Retinal pigment epithelial cell (primary cell): ENCODE measurements around the gene CLDN18.

Source experiments
- DNase-seq: peaks from one replicate; pipeline ENCODE4 v3.0.0-alpha.2; 2010; ENCODE audit warnings: low read depth
- H3K4me3 ChIP-seq: 2 replicates; pipeline ENCODE4 v1.5.1; 2011; ENCODE audit warnings: mild to moderate bottlenecking, low read length, control low read depth, moderate library complexity
- TF ChIP-seq, protein P1 (sequence below): conservative IDR thresholded peaks from 2 replicates; pipeline ENCODE4 v1.5.1; 2011; ENCODE audit warnings: low read depth, low read length, control low read depth, inconsistent platforms

The CLDN18 gene

DNA sequence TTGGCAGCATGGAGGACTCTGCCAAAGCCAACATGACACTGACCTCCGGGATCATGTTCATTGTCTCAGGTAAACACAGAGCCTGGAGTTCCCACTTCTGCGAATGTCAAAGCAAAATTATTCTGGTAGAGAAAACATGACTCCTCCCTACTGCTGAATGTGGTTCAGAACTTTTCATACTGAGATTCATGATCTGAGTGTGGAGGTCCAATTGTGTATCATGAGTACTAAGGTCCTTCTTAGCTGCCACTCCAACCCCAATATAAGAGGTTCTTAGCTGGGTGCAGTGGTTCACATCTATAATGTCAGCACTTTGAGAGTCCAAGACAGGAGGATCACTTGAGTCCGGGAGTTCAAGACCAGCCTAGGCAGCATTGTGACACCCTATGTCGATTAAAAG lies 13.8 kb downstream of the CLDN18 start:
- TF ChIP-seq, protein P1, sequence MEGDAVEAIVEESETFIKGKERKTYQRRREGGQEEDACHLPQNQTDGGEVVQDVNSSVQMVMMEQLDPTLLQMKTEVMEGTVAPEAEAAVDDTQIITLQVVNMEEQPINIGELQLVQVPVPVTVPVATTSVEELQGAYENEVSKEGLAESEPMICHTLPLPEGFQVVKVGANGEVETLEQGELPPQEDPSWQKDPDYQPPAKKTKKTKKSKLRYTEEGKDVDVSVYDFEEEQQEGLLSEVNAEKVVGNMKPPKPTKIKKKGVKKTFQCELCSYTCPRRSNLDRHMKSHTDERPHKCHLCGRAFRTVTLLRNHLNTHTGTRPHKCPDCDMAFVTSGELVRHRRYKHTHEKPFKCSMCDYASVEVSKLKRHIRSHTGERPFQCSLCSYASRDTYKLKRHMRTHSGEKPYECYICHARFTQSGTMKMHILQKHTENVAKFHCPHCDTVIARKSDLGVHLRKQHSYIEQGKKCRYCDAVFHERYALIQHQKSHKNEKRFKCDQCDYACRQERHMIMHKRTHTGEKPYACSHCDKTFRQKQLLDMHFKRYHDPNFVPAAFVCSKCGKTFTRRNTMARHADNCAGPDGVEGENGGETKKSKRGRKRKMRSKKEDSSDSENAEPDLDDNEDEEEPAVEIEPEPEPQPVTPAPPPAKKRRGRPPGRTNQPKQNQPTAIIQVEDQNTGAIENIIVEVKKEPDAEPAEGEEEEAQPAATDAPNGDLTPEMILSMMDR = no peak
- DNase-seq = no peak
- H3K4me3 ChIP-seq = no peak overlapping the region

DNA sequence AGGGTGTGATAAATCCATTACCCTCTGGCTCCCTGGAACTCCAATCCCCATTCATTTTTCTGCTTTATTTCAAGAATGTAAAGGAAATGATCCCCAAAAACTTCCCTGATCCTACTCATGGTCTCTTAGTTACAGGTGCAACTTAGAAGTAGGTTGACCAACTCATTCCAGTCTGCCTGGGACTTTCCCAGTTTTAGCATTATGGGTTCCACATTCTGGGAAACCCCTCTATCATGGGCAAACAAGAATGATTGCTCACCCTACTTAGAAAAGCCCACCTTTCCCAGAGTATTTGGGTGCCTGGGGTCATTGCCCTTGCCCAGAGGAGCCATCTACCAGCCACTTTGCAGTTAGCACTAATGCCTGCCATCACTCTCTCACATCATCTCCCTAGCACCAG lies 15.6 kb downstream of the CLDN18 start:
- H3K4me3 ChIP-seq = no peak overlapping the region
- no peak for DNase-seq

DNA sequence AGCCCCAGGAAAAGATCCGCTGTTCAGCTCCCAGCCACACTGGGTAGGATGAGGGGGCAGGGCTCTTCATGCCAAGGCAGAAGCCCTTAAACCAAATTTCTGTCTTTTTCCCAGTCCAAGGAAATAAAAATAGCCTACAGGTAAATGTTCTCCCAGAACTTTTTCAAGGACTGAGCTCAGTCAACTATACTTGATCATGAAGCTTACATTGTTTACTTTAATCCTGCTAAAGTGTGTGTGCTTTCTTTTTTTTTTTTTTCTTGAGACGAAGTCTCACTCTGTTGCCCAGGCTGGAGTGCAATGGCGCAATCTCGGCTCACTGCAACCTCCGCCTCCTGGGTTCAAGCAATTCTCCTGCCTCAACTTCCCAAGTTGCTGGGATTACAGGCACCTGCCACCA lies 17.9 kb downstream of the CLDN18 start:
- no peak overlapping the region for H3K4me3 ChIP-seq
- TF ChIP-seq, protein P1 = no peak
- DNase-seq = no peak

More for the DNA sequence above, 15.6 kb downstream of the CLDN18 start:
- TF ChIP-seq, protein P1 = no peak

DNA sequence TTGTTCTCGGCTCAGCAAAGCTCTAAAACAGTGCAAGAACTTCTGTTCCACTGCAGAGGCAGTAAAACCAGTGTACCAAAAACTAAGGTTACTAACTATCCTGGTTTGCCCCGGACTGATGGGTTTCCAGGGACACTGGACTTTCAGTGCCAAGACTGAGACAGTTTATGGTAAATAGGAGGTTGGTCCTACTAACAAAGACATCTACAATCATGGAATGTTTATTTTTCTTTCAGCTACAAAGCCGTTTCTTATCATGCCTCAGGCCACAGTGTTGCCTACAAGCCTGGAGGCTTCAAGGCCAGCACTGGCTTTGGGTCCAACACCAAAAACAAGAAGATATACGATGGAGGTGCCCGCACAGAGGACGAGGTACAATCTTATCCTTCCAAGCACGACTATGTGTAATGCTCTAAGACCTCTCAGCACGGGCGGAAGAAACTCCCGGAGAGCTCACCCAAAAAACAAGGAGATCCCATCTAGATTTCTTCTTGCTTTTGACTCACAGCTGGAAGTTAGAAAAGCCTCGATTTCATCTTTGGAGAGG lies 20.8 kb downstream of the CLDN18 start:
- no peak for DNase-seq
- H3K4me3 ChIP-seq = no peak overlapping the region
- TF ChIP-seq, protein P1 = no peak

DNA sequence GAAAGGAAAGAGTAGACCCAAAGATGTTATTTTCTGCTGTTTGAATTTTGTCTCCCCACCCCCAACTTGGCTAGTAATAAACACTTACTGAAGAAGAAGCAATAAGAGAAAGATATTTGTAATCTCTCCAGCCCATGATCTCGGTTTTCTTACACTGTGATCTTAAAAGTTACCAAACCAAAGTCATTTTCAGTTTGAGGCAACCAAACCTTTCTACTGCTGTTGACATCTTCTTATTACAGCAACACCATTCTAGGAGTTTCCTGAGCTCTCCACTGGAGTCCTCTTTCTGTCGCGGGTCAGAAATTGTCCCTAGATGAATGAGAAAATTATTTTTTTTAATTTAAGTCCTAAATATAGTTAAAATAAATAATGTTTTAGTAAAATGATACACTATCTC lies 21.6 kb downstream of the CLDN18 start:
- H3K4me3 ChIP-seq = no peak overlapping the region
- no peak for DNase-seq
- TF ChIP-seq, protein P1 = no peak

DNA sequence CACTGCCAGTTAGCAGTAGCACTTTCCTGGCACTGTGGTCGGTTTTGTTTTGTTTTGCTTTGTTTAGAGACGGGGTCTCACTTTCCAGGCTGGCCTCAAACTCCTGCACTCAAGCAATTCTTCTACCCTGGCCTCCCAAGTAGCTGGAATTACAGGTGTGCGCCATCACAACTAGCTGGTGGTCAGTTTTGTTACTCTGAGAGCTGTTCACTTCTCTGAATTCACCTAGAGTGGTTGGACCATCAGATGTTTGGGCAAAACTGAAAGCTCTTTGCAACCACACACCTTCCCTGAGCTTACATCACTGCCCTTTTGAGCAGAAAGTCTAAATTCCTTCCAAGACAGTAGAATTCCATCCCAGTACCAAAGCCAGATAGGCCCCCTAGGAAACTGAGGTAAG lies 22.6 kb downstream of the CLDN18 start:
- no peak overlapping the region for H3K4me3 ChIP-seq
- TF ChIP-seq, protein P1 = no peak
- DNase-seq = no peak

DNA sequence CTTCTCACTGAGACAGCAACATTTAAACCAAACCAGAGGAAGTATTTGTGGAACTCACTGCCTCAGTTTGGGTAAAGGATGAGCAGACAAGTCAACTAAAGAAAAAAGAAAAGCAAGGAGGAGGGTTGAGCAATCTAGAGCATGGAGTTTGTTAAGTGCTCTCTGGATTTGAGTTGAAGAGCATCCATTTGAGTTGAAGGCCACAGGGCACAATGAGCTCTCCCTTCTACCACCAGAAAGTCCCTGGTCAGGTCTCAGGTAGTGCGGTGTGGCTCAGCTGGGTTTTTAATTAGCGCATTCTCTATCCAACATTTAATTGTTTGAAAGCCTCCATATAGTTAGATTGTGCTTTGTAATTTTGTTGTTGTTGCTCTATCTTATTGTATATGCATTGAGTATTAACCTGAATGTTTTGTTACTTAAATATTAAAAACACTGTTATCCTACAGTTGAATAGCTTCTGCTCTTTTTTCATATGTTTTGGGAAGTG lies 23.3 kb downstream of the CLDN18 start:
- no peak overlapping the region for H3K4me3 ChIP-seq
- TF ChIP-seq, protein P1 = no peak
- DNase-seq = no peak
